ENCODE measurements around the gene MRPL58.

Gene MRPL58

DNA sequence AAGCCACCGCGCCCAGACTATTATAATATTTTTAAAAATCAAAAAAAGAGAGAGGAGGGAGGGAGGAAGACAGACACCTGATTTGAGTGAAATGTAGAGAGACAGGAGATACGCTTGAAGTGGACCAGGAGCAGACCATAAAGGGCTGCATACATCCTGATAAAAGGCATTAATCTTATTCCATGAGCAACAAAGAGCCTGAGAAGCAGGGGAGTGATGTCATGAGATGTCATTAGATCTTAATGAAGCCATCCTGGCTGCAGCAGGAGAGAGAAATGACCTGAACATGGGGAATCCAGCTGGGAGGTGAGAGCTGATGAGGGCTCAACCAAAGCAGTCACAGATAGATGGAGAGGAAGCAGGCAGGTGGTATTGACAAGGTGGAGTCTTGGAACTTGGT lies 34.7 kb upstream of the MRPL58 start:
- H3K4ac ChIP-seq (ENCODE audit: low read depth in 1 of 2, low read length in 2 of 2): no peak overlapping the region
- no peak overlapping the region for H2BK12ac ChIP-seq (ENCODE audit: low read length in 2 of 2)
- no peaks in the 10 kb centered on the region for H3K36me3 ChIP-seq (ENCODE audit: control insufficient read depth in 1 of 2, insufficient read depth in 2 of 2, low read depth in 1 of 2, low read length in 2 of 2)
- no peak overlapping the region for H2BK120ac ChIP-seq (ENCODE audit: low read depth, low read length)
- 100% methylated on average over 1 of the region's 3 CpGs for WGBS
- H3K27ac ChIP-seq (ENCODE audit: low read length, poor library complexity, severe bottlenecking): no peak overlapping the region
- no peak overlapping the region for H3K4me2 ChIP-seq (ENCODE audit: low read length, poor library complexity, severe bottlenecking)
- H2BK5ac ChIP-seq (ENCODE audit: low read depth, low read length, poor library complexity, severe bottlenecking): no peak overlapping the region
- H2AFZ ChIP-seq (ENCODE audit: low read depth, low read length): no peak overlapping the region
- no peak overlapping the region for H3K4me3 ChIP-seq (ENCODE audit: insufficient read depth in 1 of 2, low read depth in 1 of 2, low read length in 2 of 2)
- no peak overlapping the region for H3K14ac ChIP-seq (ENCODE audit: low read length in 2 of 2)
- H3K18ac ChIP-seq (ENCODE audit: low read depth in 1 of 2, low read length in 2 of 2): no peak overlapping the region
- no peak overlapping the region for H3K9ac ChIP-seq (ENCODE audit: low read length)
- H2BK15ac ChIP-seq (ENCODE audit: low read depth, poor library complexity, severe bottlenecking): no peak overlapping the region
- H3K27me3 ChIP-seq (ENCODE audit: control insufficient read depth in 1 of 2, insufficient read depth in 1 of 2, low read length in 2 of 2): peaks cover 26 to 37% of the 10 kb centered on the region in 2 experiments
- H4K91ac ChIP-seq (ENCODE audit: low read length): no peak overlapping the region
- no peak overlapping the region for H2AK5ac ChIP-seq (ENCODE audit: low read length, severe bottlenecking)
- H3K79me1 ChIP-seq (replicated peaks; ENCODE audit: low read length, poor library complexity, severe bottlenecking): peaks cover 3% of the 10 kb centered on the region
- peaks cover 14% of the 10 kb centered on the region for H3K4me1 ChIP-seq (ENCODE audit: control insufficient read depth, insufficient read depth, low read depth, low read length)
- DNase-seq: no peak
- H3K9me3 ChIP-seq (ENCODE audit: control insufficient read depth, low read length): no peaks in the 10 kb centered on the region
- no peak overlapping the region for H3K23ac ChIP-seq (ENCODE audit: low read length in 2 of 2)
- H4K8ac ChIP-seq (ENCODE audit: low read length): no peak overlapping the region

DNA sequence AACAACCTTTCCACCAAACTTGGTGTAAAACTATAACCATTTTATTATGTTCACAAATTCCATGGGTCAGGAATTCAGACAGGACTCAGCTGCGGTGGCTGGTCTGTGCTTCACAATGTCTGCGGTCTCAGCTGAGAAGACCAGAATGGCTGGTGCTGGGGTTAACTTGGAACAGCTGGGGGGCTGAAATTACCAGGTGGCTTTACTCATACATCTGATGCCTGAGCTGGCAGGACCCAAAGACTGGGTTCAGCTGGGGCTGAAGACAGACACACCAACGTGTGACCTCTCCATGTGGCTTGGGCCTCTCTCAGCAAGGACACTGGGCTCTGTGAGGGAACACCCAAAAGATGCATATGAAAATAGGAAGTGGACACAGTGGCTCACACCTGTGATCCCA lies 34.2 kb upstream of the MRPL58 start:
- no peak overlapping the region for H3K27ac ChIP-seq (ENCODE audit: low read length, poor library complexity, severe bottlenecking)

DNA sequence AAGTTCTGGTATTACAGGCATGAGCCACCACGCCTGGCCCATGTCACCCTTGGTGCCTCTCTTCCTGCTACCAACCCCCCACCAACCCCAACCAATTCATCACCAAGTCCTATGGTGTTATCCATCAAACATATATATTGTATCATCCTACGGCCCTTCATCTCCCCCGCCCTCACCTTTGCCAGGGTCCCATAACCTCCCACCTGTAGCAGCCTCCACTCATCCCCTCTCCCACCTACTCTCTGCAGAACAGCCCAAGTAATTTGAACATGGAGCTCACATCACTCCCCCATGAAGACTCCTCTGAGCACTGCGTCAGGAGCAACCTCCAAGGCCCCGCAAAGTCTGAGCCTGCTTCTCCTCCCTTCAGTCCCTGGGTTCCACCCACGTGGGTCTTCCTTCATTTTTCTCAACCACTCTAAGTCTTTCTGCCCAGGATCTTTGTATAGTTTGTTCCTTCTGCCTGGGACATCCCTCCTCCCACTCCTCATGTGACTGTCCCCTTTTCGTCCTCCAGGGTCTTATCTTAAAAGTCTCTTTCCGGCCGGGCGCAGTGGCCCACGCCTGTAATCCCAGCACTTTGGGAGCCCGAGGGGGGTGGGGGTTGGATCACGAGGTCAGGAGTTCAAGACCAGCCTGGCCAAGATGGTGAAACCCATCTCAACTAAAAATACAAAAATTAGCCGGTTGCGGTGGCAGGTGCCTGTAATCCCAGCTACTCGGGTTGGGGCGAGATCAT lies 32.9 kb upstream of the MRPL58 start:
- Histone ChIP-seq H3K4ac (ENCODE audit: low read depth in 1 of 2, low read length in 2 of 2) (no peak overlapping the region), H3K9ac (ENCODE audit: low read length) (no peak overlapping the region), H2BK5ac (ENCODE audit: low read depth, low read length, poor library complexity, severe bottlenecking) (no peak overlapping the region), H2AK5ac (ENCODE audit: low read length, severe bottlenecking) (no peak overlapping the region), H3K9me3 (ENCODE audit: control insufficient read depth, low read length) (no peaks in the 10 kb centered on the region), H4K8ac (ENCODE audit: low read length) (no peak overlapping the region), H3K4me3 (ENCODE audit: insufficient read depth in 1 of 2, low read depth in 1 of 2, low read length in 2 of 2) (no peak overlapping the region), H3K23ac (ENCODE audit: low read length in 2 of 2) (no peak overlapping the region), H3K18ac (ENCODE audit: low read depth in 1 of 2, low read length in 2 of 2) (no peak overlapping the region), H3K4me2 (ENCODE audit: low read length, poor library complexity, severe bottlenecking) (no peak overlapping the region), H4K91ac (ENCODE audit: low read length) (no peak overlapping the region), H2BK12ac (ENCODE audit: low read length in 2 of 2) (no peak overlapping the region), H2BK120ac (ENCODE audit: low read depth, low read length) (no peak overlapping the region), H3K79me1 (replicated peaks; ENCODE audit: low read length, poor library complexity, severe bottlenecking) (peaks cover 3% of the 10 kb centered on the region), H3K27me3 (ENCODE audit: control insufficient read depth in 1 of 2, insufficient read depth in 1 of 2, low read length in 2 of 2) (peaks cover 9 to 22% of the 10 kb centered on the region in 2 experiments), H2AFZ (ENCODE audit: low read depth, low read length) (no peak overlapping the region), H3K14ac (ENCODE audit: low read length in 2 of 2) (no peak overlapping the region), H3K4me1 (ENCODE audit: control insufficient read depth, insufficient read depth, low read depth, low read length) (peaks cover 11% of the 10 kb centered on the region), H2BK15ac (ENCODE audit: low read depth, poor library complexity, severe bottlenecking) (no peak overlapping the region), H3K27ac (ENCODE audit: low read length, poor library complexity, severe bottlenecking) (no peak overlapping the region), H3K36me3 (ENCODE audit: control insufficient read depth in 1 of 2, insufficient read depth in 2 of 2, low read depth in 1 of 2, low read length in 2 of 2) (no peaks in the 10 kb centered on the region)
- no peak for DNase-seq
- 86% methylated on average over 17 of the region's 17 CpGs for WGBS

More for the DNA sequence above, 34.2 kb upstream of the MRPL58 start:
- Histone ChIP-seq H2BK15ac (ENCODE audit: low read depth, poor library complexity, severe bottlenecking) (no peak overlapping the region), H4K8ac (ENCODE audit: low read length) (no peak overlapping the region), H2BK120ac (ENCODE audit: low read depth, low read length) (no peak overlapping the region), H2AK5ac (ENCODE audit: low read length, severe bottlenecking) (no peak overlapping the region), H3K79me1 (replicated peaks; ENCODE audit: low read length, poor library complexity, severe bottlenecking) (peaks cover 3% of the 10 kb centered on the region), H3K36me3 (ENCODE audit: control insufficient read depth in 1 of 2, insufficient read depth in 2 of 2, low read depth in 1 of 2, low read length in 2 of 2) (no peaks in the 10 kb centered on the region), H3K4me1 (ENCODE audit: control insufficient read depth, insufficient read depth, low read depth, low read length) (peaks cover 11% of the 10 kb centered on the region), H3K27me3 (ENCODE audit: control insufficient read depth in 1 of 2, insufficient read depth in 1 of 2, low read length in 2 of 2) (peaks cover 21 to 33% of the 10 kb centered on the region in 2 experiments), H3K18ac (ENCODE audit: low read depth in 1 of 2, low read length in 2 of 2) (no peak overlapping the region), H3K23ac (ENCODE audit: low read length in 2 of 2) (no peak overlapping the region), H3K9ac (ENCODE audit: low read length) (no peak overlapping the region), H3K14ac (ENCODE audit: low read length in 2 of 2) (no peak overlapping the region), H3K4ac (ENCODE audit: low read depth in 1 of 2, low read length in 2 of 2) (no peak overlapping the region), H4K91ac (ENCODE audit: low read length) (no peak overlapping the region), H3K4me3 (ENCODE audit: insufficient read depth in 1 of 2, low read depth in 1 of 2, low read length in 2 of 2) (no peak overlapping the region), H2AFZ (ENCODE audit: low read depth, low read length) (no peak overlapping the region), H2BK12ac (ENCODE audit: low read length in 2 of 2) (no peak overlapping the region), H2BK5ac (ENCODE audit: low read depth, low read length, poor library complexity, severe bottlenecking) (no peak overlapping the region), H3K9me3 (ENCODE audit: control insufficient read depth, low read length) (no peaks in the 10 kb centered on the region), H3K4me2 (ENCODE audit: low read length, poor library complexity, severe bottlenecking) (no peak overlapping the region)
- 98% methylated on average over 3 of the region's 3 CpGs for WGBS
- DNase-seq: no peak

DNA sequence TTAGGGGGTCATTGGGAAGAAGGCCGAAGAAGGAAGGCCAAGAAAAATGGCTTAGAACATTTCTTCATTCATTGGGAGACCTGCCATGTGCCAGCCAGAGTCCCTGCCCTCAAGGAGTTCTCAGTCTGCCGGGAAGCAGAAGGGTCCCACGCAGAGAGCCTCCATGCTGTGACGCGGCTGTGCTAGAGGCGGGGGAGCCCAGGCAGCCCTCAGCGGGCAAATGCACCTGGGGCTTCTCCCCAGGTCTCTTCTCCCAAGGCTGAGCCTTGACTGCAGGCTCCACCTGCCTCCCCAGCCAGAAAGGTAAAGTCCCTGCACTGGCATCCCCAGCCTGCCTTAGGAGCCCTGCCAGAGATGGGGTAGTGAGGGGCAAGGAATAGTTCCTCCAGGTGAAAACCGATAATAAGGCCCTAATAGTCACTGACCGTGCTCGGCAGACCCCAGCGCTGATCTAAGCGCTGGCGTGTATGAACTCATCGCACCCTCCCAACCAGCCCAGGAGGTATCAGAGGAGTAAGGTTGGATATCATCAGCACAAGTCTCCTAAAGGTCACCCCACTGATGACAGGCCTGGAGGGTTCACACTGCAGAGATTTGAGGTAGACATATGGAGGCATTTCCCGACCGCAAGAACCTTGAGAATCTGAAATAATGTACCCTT lies 31.0 kb upstream of the MRPL58 start:
- Histone ChIP-seq H3K23ac (ENCODE audit: low read length in 2 of 2) (peak overlapping the region in 1 of 2 experiments; percentile 32), H3K18ac (ENCODE audit: low read depth in 1 of 2, low read length in 2 of 2) (peak overlapping the region; percentile 65 to 96), H4K91ac (ENCODE audit: low read length) (peak overlapping the region; percentile 59), H3K9me3 (ENCODE audit: control insufficient read depth, low read length) (no peaks in the 10 kb centered on the region), H3K4me2 (ENCODE audit: low read length, poor library complexity, severe bottlenecking) (peak overlapping the region; percentile 85), H2BK120ac (ENCODE audit: low read depth, low read length) (no peak overlapping the region), H2BK5ac (ENCODE audit: low read depth, low read length, poor library complexity, severe bottlenecking) (no peak overlapping the region), H3K14ac (ENCODE audit: low read length in 2 of 2) (peak overlapping the region in 1 of 2 experiments; percentile 97), H2BK12ac (ENCODE audit: low read length in 2 of 2) (peak overlapping the region; percentile 18 to 54), H3K4me3 (ENCODE audit: insufficient read depth in 1 of 2, low read depth in 1 of 2, low read length in 2 of 2) (peak overlapping the region; percentile 73 to 89), H2AK5ac (ENCODE audit: low read length, severe bottlenecking) (peak overlapping the region; percentile 60), H4K8ac (ENCODE audit: low read length) (peak overlapping the region; percentile 83), H3K4ac (ENCODE audit: low read depth in 1 of 2, low read length in 2 of 2) (peak overlapping the region; percentile 19 to 93), H2AFZ (ENCODE audit: low read depth, low read length) (peak overlapping the region; percentile 99), H3K4me1 (ENCODE audit: control insufficient read depth, insufficient read depth, low read depth, low read length) (peaks cover 11% of the 10 kb centered on the region), H3K27ac (ENCODE audit: low read length, poor library complexity, severe bottlenecking) (peak overlapping the region; percentile 28), H3K27me3 (ENCODE audit: control insufficient read depth in 1 of 2, insufficient read depth in 1 of 2, low read length in 2 of 2) (peaks cover 7 to 9% of the 10 kb centered on the region in 2 experiments), H2BK15ac (ENCODE audit: low read depth, poor library complexity, severe bottlenecking) (no peak overlapping the region), H3K36me3 (ENCODE audit: control insufficient read depth in 1 of 2, insufficient read depth in 2 of 2, low read depth in 1 of 2, low read length in 2 of 2) (no peaks in the 10 kb centered on the region), H3K9ac (ENCODE audit: low read length) (peak overlapping the region; percentile 88), H3K79me1 (replicated peaks; ENCODE audit: low read length, poor library complexity, severe bottlenecking) (peaks cover 8% of the 10 kb centered on the region)
- no peak for DNase-seq
- 85% methylated on average over 14 of the region's 16 CpGs for WGBS
